ENCODE results near the gene THBS2.

DNA sequence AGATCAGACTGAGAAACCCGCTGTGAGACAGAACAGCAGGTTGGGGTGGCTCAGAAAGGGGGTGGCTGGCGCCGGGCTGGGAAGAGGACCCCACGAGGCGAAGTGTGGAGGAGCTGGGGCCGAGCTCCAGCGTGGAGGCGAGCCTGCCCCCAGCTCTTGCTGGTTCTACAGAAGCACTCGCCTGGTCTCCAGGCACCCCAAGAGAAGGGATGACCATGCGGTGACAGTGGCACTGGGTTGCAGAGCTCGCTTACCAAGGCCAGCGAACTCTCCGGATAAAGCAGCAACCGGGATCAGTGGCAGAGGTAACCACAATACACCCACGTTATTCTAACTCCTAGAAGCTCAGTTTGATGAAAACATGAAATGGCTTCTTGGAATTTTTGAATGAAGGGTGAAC is 26.5 kb downstream of the THBS2 start:
- TF ChIP-seq, protein P1, sequence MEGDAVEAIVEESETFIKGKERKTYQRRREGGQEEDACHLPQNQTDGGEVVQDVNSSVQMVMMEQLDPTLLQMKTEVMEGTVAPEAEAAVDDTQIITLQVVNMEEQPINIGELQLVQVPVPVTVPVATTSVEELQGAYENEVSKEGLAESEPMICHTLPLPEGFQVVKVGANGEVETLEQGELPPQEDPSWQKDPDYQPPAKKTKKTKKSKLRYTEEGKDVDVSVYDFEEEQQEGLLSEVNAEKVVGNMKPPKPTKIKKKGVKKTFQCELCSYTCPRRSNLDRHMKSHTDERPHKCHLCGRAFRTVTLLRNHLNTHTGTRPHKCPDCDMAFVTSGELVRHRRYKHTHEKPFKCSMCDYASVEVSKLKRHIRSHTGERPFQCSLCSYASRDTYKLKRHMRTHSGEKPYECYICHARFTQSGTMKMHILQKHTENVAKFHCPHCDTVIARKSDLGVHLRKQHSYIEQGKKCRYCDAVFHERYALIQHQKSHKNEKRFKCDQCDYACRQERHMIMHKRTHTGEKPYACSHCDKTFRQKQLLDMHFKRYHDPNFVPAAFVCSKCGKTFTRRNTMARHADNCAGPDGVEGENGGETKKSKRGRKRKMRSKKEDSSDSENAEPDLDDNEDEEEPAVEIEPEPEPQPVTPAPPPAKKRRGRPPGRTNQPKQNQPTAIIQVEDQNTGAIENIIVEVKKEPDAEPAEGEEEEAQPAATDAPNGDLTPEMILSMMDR (conservative IDR thresholded peaks at IDR 0.05): no peak
- TF ChIP-seq EZH2 (IDR thresholded peaks at IDR 0.05; ENCODE audit: low read depth): no peak
